Activated naive CD8-positive, alpha-beta T cell treated with anti-CD3 and anti-CD28 coated beads, Interleukin-2, amount 50 U/mL, for 24 hours (primary cell): ENCODE measurements around the gene LAMA3.

ENCODE experiments used
- ATAC-seq: fragments of 150-1000 bp; cut with Tn5 transposase; one replicate; pipeline ENCODE4 v1.10.0; 2021
- DNase-seq: peaks from one replicate; pipeline ENCODE4 v3.0.0; 2021
- H3K27ac Mint-ChIP-seq: one replicate; pipeline ENCODE4 v1.8.0; 2021; ENCODE audit warnings: mild to moderate bottlenecking, mixed read lengths
- H3K27me3 Mint-ChIP-seq: one replicate; pipeline ENCODE4 v1.8.0; 2021; ENCODE audit warnings: mixed read lengths
- H3K36me3 Mint-ChIP-seq: one replicate; pipeline ENCODE4 v1.8.0; 2021; ENCODE audit warnings: low read depth, mixed read lengths
- H3K4me1 Mint-ChIP-seq: one replicate; pipeline ENCODE4 v1.8.0; 2021; ENCODE audit warnings: mixed read lengths
- H3K4me3 Mint-ChIP-seq: one replicate; pipeline ENCODE4 v1.8.0; 2021; ENCODE audit warnings: mild to moderate bottlenecking, moderate library complexity, mixed read lengths
- H3K9me3 Mint-ChIP-seq: one replicate; pipeline ENCODE4 v1.8.0; 2021; ENCODE audit warnings: mixed read lengths

Gene LAMA3

GRCh38 chr18:23689031-23689615 is at the start of gene LAMA3:
LAMA3 (plus strand) TSS chr18:23689453; CDS start chr18:23689684, 231 bp downstream.
- Mint-ChIP-seq H3K36me3 (no peaks in the 10 kb centered on the region), H3K4me3 (peak within 1 kb of the TSS; percentile 59), H3K4me1 (peaks cover 10% of the 10 kb centered on the region), H3K9me3 (no peaks in the 10 kb centered on the region), H3K27me3 (peaks cover 43% of the 10 kb centered on the region), H3K27ac (no peak within 1 kb of the TSS)
- peak; percentile 48 for ATAC-seq
- peak; percentile 28 for DNase-seq

DNA sequence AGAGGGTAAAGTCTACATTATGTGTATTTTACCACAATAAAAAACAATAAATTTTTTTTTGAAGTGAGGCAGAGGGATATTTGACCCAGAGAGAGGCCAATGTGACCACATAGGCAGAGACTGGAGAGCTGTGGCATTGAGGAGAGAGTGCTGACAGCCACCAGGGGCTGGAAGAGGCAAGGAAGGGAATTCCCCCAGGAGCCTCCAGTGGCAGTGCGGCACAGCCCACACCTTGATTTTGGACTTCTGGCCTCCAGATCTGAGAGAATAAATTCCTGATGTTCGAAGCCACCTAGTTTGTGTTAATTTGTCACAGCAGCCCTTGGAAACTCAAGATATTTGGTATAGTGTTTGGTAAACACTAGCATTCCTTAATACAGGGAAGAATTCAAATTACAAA is 49.2 kb upstream of the LAMA3 start:
- DNase-seq: no peak
- ATAC-seq: no peak
- Mint-ChIP-seq H3K36me3 (no peaks in the 10 kb centered on the region), H3K27ac (no peak overlapping the region), H3K27me3 (no peaks in the 10 kb centered on the region), H3K9me3 (no peaks in the 10 kb centered on the region), H3K4me3 (no peak overlapping the region), H3K4me1 (peaks cover 7% of the 10 kb centered on the region)

- Mint-ChIP-seq H3K4me1 (no peaks in the 10 kb centered on the region), H3K27me3 (no peaks in the 10 kb centered on the region), H3K9me3 (no peaks in the 10 kb centered on the region), H3K36me3 (no peaks in the 10 kb centered on the region), H3K4me3 (no peak overlapping the region), H3K27ac (no peak overlapping the region)
- DNase-seq (no peak), ATAC-seq (no peak)
These were observed 48.0 kb upstream of the LAMA3 start for GRCh38 chr18:23641143-23641720.

- ATAC-seq: no peak
- no peaks in the 10 kb centered on the region for H3K27me3 Mint-ChIP-seq
- no peak overlapping the region for H3K27ac Mint-ChIP-seq
- H3K36me3 Mint-ChIP-seq: no peaks in the 10 kb centered on the region
- H3K4me3 Mint-ChIP-seq: no peak overlapping the region
- no peaks in the 10 kb centered on the region for H3K9me3 Mint-ChIP-seq
- no peak for DNase-seq
- H3K4me1 Mint-ChIP-seq: no peaks in the 10 kb centered on the region
These were observed 47.2 kb upstream of the LAMA3 start for GRCh38 chr18:23641937-23642666.

DNA sequence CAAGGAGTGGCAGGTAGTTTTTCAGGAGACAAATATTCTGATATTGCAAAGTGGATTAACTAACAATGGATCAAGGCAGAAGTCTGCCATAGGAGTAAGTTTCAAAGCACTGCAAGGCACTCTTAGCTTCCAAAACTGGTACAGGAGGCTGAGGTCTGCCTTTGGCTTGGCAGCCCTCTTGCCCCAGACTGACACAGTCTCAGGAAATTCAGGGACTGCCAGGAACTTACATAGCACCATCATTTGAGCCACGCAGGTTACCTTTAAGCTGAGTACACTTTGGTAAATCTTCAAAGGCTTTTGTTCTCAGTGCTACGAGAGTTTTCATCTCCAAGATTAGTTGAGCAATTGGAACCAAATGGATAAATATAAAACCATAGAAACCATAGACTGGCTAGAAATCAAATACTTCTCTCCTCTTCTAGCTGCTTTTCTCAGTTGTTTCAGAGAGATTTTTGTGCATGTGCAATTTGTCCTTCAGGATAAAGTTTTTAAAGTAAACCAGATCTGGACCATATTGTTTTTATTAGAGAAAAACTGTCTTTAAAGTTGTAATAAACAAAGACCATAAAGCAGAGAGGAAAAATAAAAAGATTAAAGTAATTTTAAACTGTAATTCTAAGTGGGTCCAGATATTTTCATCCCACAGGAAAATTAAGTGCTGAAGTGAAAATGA is 45.3 kb upstream of the LAMA3 start:
- Mint-ChIP-seq H3K27ac (no peak overlapping the region), H3K36me3 (no peaks in the 10 kb centered on the region), H3K9me3 (no peaks in the 10 kb centered on the region), H3K4me1 (no peaks in the 10 kb centered on the region), H3K4me3 (no peak overlapping the region), H3K27me3 (no peaks in the 10 kb centered on the region)
- DNase-seq (no peak), ATAC-seq (no peak)

GRCh38 chr18:23645568-23646175 is 43.6 kb upstream of the LAMA3 start:
- Mint-ChIP-seq H3K4me1 (no peaks in the 10 kb centered on the region), H3K27me3 (no peaks in the 10 kb centered on the region), H3K9me3 (no peaks in the 10 kb centered on the region), H3K27ac (no peak overlapping the region), H3K36me3 (no peaks in the 10 kb centered on the region), H3K4me3 (no peak overlapping the region)
- DNase-seq (no peak), ATAC-seq (no peak)

DNA sequence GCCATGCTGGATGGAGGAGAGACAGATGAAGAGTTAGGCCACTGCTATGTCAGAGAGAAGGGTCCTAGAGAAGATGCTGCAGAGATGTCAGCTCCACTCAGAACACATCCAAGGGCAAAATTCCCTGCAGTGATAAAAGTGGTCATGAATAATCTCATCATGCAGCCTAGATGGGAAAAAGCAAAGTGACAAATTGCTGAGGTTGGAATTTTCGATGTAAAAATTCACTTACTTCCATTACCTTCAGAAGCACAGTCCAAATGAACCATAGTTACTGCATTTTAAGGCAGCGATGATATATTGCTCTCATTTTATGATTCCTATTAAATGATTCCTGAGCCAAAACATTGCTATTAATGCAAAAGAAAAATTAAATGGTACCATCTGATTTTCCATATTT is 43.0 kb upstream of the LAMA3 start:
- no peaks in the 10 kb centered on the region for H3K27me3 Mint-ChIP-seq
- no peaks in the 10 kb centered on the region for H3K4me1 Mint-ChIP-seq
- DNase-seq: no peak
- H3K4me3 Mint-ChIP-seq: no peak overlapping the region
- H3K36me3 Mint-ChIP-seq: no peaks in the 10 kb centered on the region
- H3K9me3 Mint-ChIP-seq: no peaks in the 10 kb centered on the region
- no peak overlapping the region for H3K27ac Mint-ChIP-seq
- no peak for ATAC-seq

DNA sequence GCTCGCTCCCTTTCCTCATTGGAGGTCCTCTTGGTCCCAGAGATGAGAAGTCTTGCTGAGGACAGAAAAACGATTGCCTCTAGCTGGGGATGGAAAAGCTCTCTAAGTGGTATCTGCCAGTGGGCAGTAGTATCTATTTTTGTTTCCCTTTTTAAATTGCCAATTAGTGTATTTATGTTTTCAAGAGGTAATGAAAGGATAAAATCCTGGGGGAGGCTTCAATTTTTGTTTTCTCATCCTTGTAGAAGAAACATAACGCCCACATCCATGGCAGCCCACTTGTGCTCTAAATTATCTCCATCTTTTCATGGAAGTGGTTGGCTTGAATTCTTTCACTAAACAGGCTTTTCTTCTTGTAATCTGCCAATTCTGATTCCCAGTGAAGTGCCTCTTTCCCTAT is 40.8 kb upstream of the LAMA3 start:
- Mint-ChIP-seq H3K36me3 (no peaks in the 10 kb centered on the region), H3K4me3 (no peak overlapping the region), H3K4me1 (no peaks in the 10 kb centered on the region), H3K27ac (no peak overlapping the region), H3K27me3 (no peaks in the 10 kb centered on the region), H3K9me3 (no peaks in the 10 kb centered on the region)
- ATAC-seq (no peak), DNase-seq (no peak)

- H3K4me3 Mint-ChIP-seq: no peak overlapping the region
- no peaks in the 10 kb centered on the region for H3K9me3 Mint-ChIP-seq
- no peaks in the 10 kb centered on the region for H3K4me1 Mint-ChIP-seq
- DNase-seq (no peak), ATAC-seq (no peak)
- H3K36me3 Mint-ChIP-seq: no peaks in the 10 kb centered on the region
- no peaks in the 10 kb centered on the region for H3K27me3 Mint-ChIP-seq
- H3K27ac Mint-ChIP-seq: no peak overlapping the region
These were observed 40.2 kb upstream of the LAMA3 start for GRCh38 chr18:23648940-23649607.

DNA sequence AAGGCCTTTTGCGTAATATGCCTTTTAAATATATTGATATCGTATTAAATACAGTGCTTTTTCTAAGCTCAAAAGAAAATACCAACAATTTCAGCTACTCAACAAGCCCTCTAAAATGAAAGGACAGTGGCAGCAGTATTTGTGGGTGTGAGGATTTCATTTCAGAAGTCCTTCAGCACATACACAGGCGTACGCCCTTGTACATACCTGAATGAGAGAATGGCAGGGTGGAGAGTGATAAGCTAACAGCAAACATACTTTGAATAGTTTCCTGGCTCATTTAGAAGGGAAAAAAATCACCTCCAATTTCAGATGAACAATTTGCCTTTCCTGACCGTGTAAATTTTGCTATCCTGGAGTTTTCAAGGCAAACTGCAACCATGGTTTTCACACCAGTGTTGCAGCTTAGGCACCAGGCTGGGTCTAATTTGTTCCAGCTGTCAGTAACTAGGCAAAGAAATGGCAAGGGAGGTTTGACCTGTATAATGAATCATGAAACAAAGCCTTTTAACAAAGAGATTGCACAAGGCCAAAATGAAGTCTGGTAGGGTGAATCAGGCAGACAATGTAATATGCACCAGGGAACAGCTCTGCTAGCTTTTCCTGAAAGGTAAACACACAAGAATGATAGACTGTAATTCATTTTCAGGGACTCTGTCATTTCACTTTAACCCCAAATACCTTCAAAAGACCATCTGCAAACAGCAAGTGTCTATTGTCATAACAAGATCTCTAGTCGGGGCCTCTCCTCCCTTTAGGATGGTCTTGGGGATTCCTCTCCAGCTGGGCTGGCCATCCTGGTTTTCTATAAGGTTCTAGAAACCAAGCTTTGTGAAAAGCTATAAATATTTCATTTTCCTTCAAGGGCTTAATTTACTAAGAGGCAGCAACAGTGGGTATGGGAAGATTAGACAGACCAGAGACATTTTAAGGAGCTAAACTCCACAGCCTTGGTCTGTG is 38.0 kb upstream of the LAMA3 start:
- ATAC-seq (no peak), DNase-seq (no peak)
- Mint-ChIP-seq H3K4me1 (no peaks in the 10 kb centered on the region), H3K36me3 (no peaks in the 10 kb centered on the region), H3K27ac (no peak overlapping the region), H3K9me3 (no peaks in the 10 kb centered on the region), H3K27me3 (no peaks in the 10 kb centered on the region), H3K4me3 (no peak overlapping the region)

DNA sequence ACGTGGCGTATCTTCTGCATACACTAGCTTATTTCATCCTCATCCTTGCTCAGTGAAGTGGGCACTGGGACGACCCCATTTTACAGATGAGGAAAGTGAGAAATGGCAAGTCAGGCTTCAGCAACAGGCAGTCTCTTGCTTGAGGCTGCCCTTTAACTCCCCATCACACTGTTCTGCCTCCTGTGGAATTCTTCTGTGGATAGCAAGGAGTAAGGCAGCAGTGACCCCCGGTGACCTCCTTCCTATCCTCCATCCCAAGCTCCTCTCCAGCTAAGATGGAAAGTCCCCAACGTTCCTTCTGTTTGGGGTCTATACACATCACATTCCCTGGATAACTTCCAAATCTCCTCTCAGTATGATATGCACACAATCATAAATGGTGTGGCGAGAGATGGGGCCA is 37.0 kb upstream of the LAMA3 start:
- Mint-ChIP-seq H3K27me3 (no peaks in the 10 kb centered on the region), H3K9me3 (no peaks in the 10 kb centered on the region), H3K4me1 (no peaks in the 10 kb centered on the region), H3K36me3 (no peaks in the 10 kb centered on the region), H3K4me3 (no peak overlapping the region), H3K27ac (no peak overlapping the region)
- ATAC-seq (no peak), DNase-seq (no peak)

GRCh38 chr18:23658285-23658684 is 31.0 kb upstream of the LAMA3 start:
- H3K27ac Mint-ChIP-seq: no peak overlapping the region
- peaks cover 38% of the 10 kb centered on the region for H3K27me3 Mint-ChIP-seq

GRCh38 chr18:23661735-23662308 is 27.4 kb upstream of the LAMA3 start:
- Mint-ChIP-seq H3K36me3 (peaks cover 2% of the 10 kb centered on the region), H3K4me1 (peaks cover 16% of the 10 kb centered on the region), H3K9me3 (no peaks in the 10 kb centered on the region), H3K4me3 (peak overlapping the region; percentile 69), H3K27me3 (peaks cover 46% of the 10 kb centered on the region), H3K27ac (no peak overlapping the region)
- ATAC-seq (peak; percentile 23), DNase-seq (no peak)

More at GRCh38 chr18:23658285-23658684, 31.0 kb upstream of the LAMA3 start:
- peaks cover 14% of the 10 kb centered on the region for H3K4me1 Mint-ChIP-seq
- DNase-seq (no peak), ATAC-seq (no peak)
- H3K36me3 Mint-ChIP-seq: peaks cover 2% of the 10 kb centered on the region
- H3K9me3 Mint-ChIP-seq: no peaks in the 10 kb centered on the region
- no peak overlapping the region for H3K4me3 Mint-ChIP-seq
